Myometrial cell (primary cell): ENCODE results near the gene NLGN4Y. TPM values are rescaled to one million over a fixed set of nuclear protein-coding genes. Genes with fewer than 3 reads are reported as not detected.

ENCODE experiments used
- total RNA-seq: library from RNA; depleted of rRNA; stranded (reverse); fragments of >200 nt; gene quantifications from 2 replicates; pipeline ENCODE4 v1.2.3, GENCODE V29; 2015

The NLGN4Y gene
- not detected in 2 replicates for total RNA-seq

GRCh38 chrY:14524272-14525231, at the start of gene NLGN4Y:
TSS of gene NLGN4Y (plus strand) at chrY:14524529. CDS start at chrY:14622120, 97,591 bp downstream.

